ENCODE results near the gene KCNT2. TPM values are rescaled to one million over a fixed set of nuclear protein-coding genes. Genes with fewer than 3 reads are reported as not detected.
"Not testable (repeated sequence)": the region's sequence is repeated elsewhere in the genome, so short reads cannot be mapped to it uniquely, and the experiment has no call there.

The KCNT2 gene
- total RNA-seq, 1 donor from 2014 or later = 6.0 TPM

- DNase-seq (ENCODE audit: low spot score) = no peak
Observed at GRCh38 chr1:196513821-196514220, 94.4 kb downstream of the KCNT2 start.

- DNase-seq (ENCODE audit: low spot score) = no peak
Observed at GRCh38 chr1:196510451-196510850, 97.8 kb downstream of the KCNT2 start.

- not testable (repeated sequence) for DNase-seq (ENCODE audit: low spot score)
Observed at GRCh38 chr1:196504224-196504623, 104.0 kb downstream of the KCNT2 start.

- DNase-seq (ENCODE audit: low spot score) = no peak
Observed at GRCh38 chr1:196502437-196502836, 105.8 kb downstream of the KCNT2 start.

GRCh38 chr1:196501760-196502428 lies 106.3 kb downstream of the KCNT2 start:
- no peak for DNase-seq (ENCODE audit: low spot score)

- no peak for DNase-seq (ENCODE audit: low spot score)
Observed at GRCh38 chr1:196497817-196498216, 110.4 kb downstream of the KCNT2 start.

GRCh38 chr1:196494766-196495165 lies 113.5 kb downstream of the KCNT2 start:
- no peak for DNase-seq (ENCODE audit: low spot score)

GRCh38 chr1:196493881-196494280 lies 114.4 kb downstream of the KCNT2 start:
- DNase-seq (ENCODE audit: low spot score) = no peak

GRCh38 chr1:196488579-196488978 lies 119.7 kb downstream of the KCNT2 start:
- no peak for DNase-seq (ENCODE audit: low spot score)

- DNase-seq (ENCODE audit: low spot score) = no peak
Observed at GRCh38 chr1:196486346-196486745, 121.9 kb downstream of the KCNT2 start.

- DNase-seq (ENCODE audit: low spot score) = no peak
Observed at GRCh38 chr1:196481616-196482015, 126.6 kb downstream of the KCNT2 start.

- no peak for DNase-seq (ENCODE audit: low spot score)
Observed at GRCh38 chr1:196477262-196477661, 131.0 kb downstream of the KCNT2 start.

- DNase-seq (ENCODE audit: low spot score) = no peak
Observed at GRCh38 chr1:196467230-196467925, 140.9 kb downstream of the KCNT2 start.

GRCh38 chr1:196466654-196467053 lies 141.6 kb downstream of the KCNT2 start:
- no peak for DNase-seq (ENCODE audit: low spot score)

- no peak for DNase-seq (ENCODE audit: low spot score)
Observed at GRCh38 chr1:196466166-196466565, 142.1 kb downstream of the KCNT2 start.

GRCh38 chr1:196464480-196464941 lies 143.7 kb downstream of the KCNT2 start:
- DNase-seq (ENCODE audit: low spot score) = no peak

- no peak for DNase-seq (ENCODE audit: low spot score)
Observed at GRCh38 chr1:196462086-196462485, 146.2 kb downstream of the KCNT2 start.

GRCh38 chr1:196461521-196461920 lies 146.7 kb downstream of the KCNT2 start:
- no peak for DNase-seq (ENCODE audit: low spot score)

- no peak for DNase-seq (ENCODE audit: low spot score)
Observed at GRCh38 chr1:196459383-196459782, 148.9 kb downstream of the KCNT2 start.

- no peak for DNase-seq (ENCODE audit: low spot score)
Observed at GRCh38 chr1:196454792-196455191, 153.4 kb downstream of the KCNT2 start.

GRCh38 chr1:196451103-196451502 lies 157.1 kb downstream of the KCNT2 start:
- no peak for DNase-seq (ENCODE audit: low spot score)

- no peak for DNase-seq (ENCODE audit: low spot score)
Observed at GRCh38 chr1:196450143-196451095, 157.8 kb downstream of the KCNT2 start.
